NCI-H2029 (cell line): Measurements from ENCODE around the gene FER.
"Not testable (repeated sequence)": the region's sequence is repeated elsewhere in the genome, so short reads cannot be mapped to it uniquely, and the experiment has no call there.

ENCODE experiments used
- DNase-seq: peaks from one replicate; lab custom pipeline; 2025; lab: John Stamatoyannopoulos, UW

Gene FER

DNA sequence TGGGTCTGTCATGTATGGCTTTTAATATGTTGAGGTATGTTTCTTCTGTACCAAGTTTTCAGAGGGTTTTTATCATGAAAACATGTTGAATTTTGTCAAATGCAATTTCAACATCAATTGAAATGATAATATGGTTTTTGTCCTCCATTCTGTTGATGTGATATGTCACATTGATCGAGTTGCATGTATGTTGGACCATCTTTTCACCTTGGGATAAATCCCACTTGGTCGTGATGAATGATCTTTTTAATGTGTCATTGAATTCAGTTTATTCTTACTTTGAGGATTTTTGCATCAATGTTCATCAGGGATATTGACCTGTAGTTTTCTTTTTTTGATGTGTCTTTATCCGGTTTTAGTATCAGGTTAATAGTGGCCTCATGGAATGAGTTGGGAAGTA lies 373.5 kb downstream of the FER start:
- DNase-seq = no peak

- no peak for DNase-seq
Observed at GRCh38 chr5:109125755-109126429, 378.2 kb downstream of the FER start.

GRCh38 chr5:109126481-109126880 lies 378.8 kb downstream of the FER start:
- DNase-seq = no peak

- no peak for DNase-seq
Observed at GRCh38 chr5:109136906-109137305, 389.2 kb downstream of the FER start.

DNA sequence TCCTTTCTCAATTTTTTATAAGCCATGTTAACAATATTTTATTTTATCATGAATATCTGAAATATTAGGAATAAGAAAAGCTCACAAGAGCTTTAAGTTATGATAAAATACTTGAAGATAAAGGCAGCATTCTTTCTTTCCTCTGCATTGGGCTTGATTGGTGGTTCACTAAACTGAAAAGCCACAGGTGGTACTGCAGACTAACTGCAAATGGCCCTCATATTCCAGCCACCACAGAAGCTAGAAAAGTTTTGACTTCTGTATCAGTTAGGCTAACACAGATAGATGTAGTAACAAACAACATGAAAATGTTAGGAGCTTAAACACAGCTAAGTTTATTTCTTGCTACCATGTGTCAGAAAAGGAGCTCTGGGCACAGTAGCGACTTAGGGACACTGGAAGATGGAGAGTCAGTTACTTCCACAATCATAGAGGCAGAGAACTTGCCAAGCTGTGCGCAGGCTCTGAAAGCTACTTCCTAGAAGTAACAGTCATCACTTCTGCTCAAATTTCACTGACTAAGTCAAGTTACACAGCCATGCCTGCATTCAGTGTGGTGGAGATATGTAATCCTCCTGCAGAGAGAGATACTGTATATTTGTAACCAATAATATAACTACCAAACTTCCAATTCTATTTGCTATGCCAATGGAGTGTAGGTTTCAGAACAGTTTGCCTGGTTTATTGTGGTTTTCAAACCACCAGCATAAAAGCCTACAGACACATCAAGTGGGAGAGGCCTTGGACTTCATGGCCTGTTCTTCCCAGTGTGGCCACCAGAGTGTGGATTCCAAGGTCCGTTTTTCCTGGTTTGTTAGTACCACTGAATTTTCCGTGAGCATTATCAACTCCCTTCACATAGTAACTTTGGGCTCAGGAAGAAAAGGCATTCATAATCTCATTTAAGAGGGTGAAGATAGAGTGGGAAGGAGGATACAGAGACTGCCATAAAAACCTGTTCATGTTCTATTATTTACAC lies 393.8 kb downstream of the FER start:
- no peak for DNase-seq

- DNase-seq = no peak
Observed at GRCh38 chr5:109143031-109143430, 395.3 kb downstream of the FER start.

DNA sequence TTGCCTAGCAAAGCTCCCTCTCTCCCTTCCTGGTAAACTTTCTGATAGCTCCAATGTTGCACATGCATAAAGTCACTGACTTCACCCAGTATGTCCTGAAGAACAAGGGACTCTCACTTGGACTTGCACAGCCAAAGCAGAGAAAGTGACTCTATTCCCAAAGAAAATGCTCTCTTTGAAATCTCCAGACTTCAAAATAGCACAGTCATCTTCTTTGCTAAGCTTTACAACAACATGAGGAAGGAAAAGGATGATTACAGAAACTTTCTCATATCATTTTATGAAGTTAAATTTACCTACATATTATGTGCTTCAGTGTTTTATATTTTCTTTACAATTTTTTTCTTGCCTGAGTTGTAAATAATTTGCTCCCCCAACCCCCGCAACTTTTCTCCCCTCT lies 397.4 kb downstream of the FER start:
- DNase-seq = no peak

- no peak for DNase-seq
Observed at GRCh38 chr5:109146591-109146990, 398.9 kb downstream of the FER start.

GRCh38 chr5:109152565-109152964 lies 404.9 kb downstream of the FER start:
- DNase-seq = no peak

DNA sequence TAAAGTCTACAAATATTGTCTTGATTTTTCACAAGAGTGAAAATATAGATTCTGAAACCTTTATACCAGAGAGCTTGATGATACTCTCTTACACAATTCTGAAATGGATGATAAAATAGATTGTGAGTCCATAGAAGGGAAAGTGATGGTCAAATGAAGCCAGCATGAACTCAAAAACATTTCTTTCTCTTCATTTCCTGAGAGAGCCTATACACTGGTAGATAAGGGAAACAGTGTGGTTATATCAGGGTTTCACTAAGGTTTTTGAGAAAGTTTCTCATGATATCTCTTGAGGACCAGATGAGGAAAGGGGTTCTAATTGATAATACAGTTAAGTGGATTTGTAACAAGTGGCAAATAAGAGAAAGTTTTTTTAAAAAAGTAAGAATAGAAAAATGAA lies 407.9 kb downstream of the FER start:
- no peak for DNase-seq

DNA sequence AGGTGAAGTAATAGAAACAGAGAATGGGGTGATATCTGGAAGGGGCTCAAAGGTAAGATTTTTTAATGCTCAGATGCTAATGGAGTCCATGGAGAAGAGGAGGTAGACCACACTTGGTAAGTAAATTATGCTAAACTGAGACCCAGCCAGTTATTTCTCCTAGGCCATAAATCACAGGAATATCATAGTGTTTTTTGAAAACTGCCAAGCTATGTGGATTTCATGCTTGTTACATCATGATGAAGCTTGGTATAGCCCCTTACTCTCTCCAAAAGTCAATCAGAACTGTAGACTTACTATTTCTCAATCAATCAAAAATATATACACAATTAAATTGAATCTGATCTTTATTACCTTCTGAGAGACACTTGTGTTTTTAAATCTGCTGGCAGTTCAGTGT lies 409.2 kb downstream of the FER start:
- no peak for DNase-seq

DNA sequence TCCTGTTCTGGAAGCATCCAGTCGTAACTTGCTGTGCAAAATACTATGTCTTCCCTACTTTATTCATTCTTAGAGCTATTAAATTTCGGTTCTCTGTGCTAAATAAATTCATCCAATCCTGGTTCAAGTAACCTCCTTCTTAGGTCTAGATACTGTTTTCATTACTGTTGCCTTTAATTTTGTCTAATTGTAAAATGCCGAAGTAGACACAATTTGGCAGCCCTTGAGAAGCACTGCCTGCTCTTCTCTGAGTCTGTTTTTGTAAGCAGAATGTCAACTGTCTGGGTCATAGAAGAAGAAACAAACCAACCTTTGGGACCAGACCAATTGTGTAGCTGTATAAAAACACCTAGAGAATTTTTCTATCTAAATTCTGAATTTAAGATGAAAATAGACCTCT lies 412.8 kb downstream of the FER start:
- no peak for DNase-seq

- DNase-seq = no peak
Observed at GRCh38 chr5:109161914-109162683, 414.4 kb downstream of the FER start.

DNA sequence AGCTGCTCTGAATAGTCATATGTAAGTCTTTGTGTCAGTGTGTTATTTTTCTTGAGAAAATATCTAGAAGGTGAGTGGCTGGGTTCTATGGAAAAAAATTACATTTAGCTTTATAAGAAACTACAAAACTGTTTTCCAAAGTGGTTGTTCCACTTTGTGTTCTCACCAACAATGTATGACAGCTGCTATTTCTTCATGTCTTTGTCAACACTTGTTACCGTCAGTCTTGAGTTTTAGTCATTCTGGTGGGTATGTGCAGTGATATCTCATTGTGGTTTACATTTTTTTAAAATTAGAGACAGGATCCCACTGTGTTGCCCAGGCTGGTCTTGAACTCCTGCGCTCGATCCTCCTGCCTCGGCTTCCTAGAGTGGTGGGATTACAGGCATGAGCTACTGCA lies 415.6 kb downstream of the FER start:
- DNase-seq = no peak

GRCh38 chr5:109164001-109164400 lies 416.3 kb downstream of the FER start:
- no peak for DNase-seq

DNA sequence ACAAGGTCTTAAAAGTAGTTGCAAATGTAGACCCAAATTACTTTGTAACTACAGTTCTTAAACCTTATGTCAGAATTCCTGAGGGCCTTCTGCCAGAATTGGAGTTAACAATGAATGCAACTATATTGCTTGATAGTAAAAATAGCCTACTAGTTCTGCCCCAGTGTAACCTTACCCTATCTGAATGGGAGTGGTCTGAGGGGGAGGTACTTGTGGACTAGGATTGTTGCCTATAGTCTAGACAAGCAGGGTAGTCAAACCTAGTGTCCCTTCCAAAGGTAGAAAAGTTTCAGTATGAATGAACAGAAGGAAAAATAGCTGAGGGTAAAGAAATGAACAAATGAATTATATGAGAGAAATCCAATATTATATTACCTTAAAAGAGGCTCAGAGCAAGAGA lies 419.9 kb downstream of the FER start:
- no peak for DNase-seq

GRCh38 chr5:109168151-109168550 lies 420.5 kb downstream of the FER start:
- no peak for DNase-seq

- no peak for DNase-seq
Observed at GRCh38 chr5:109170629-109171350, 423.1 kb downstream of the FER start.

DNA sequence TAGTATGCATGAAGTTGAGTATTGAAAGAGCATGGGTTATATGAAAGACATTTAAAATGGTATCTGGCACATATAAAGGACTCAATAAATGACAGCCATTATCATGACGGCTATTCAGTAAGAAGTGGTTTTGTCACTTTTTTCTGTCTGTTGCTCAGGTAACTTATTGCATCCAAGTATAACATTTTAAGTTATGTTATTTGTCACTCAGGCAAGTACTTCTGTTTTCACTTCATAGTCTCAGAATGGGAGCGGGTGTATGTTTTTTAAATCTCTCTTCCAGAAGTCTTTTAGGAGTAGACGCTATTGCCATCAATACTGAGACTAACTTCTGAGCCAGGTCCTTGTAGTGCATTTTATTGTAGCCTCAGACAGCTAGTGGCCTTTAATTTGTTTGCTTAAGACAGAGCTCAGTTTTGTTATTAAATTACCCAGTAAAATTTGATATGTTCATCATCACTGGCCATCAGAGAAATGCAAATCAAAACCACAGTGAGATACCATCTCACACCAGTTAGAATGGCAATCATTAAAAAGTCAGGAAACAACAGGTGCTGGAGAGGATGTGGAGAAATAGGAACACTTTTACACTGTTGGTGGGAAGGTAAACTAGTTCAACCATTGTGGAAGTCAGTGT lies 423.9 kb downstream of the FER start:
- DNase-seq = not testable (repeated sequence)

- DNase-seq = no peak
Observed at GRCh38 chr5:109173036-109173794, 425.5 kb downstream of the FER start.

- DNase-seq = no peak
Observed at GRCh38 chr5:109177227-109177626, 429.5 kb downstream of the FER start.
